PC-9 (cell line): ENCODE results near the gene MAML3.

Experiments
- CTCF ChIP-seq: fragments of 200-600 bp; sonication (generic); conservative IDR thresholded peaks from 2 replicates; pipeline ENCODE4 v1.6.1; 2017; ENCODE audit warnings: mixed run types, antibody characterized with exemption, mild to moderate bottlenecking, moderate library complexity
- EZH2 ChIP-seq: fragments of 200-600 bp; sonication (generic); IDR thresholded peaks from 2 replicates; pipeline ENCODE4 v1.8.0; 2017; ENCODE audit warnings: antibody characterized with exemption, low read depth

- TF ChIP-seq CTCF (no peak), EZH2 (no peak)
These were observed 56.4 kb downstream of the MAML3 start for GRCh38 chr4:140097572-140097971.
